Astrocyte (in vitro differentiated cells and primary cell): ENCODE results near the gene LMX1B.

Experiments used
- CTCF ChIP-seq: IDR thresholded peaks from 2 replicates; pipeline ENCODE4 v1.5.1; 2011; ENCODE audit warnings: low read depth, mild to moderate bottlenecking, inconsistent platforms, low read length, moderate library complexity; ENCODE audit not compliant: insufficient read depth
- EZH2 ChIP-seq: IDR thresholded peaks from 2 replicates; pipeline ENCODE4 v1.6.1; 2012; ENCODE audit warnings: mild to moderate bottlenecking, low read length, inconsistent platforms; ENCODE audit not compliant: insufficient read depth

GRCh38 chr9:126625329-126626126 is 11.8 kb downstream of the LMX1B start:
- TF ChIP-seq EZH2 (peak; percentile 86), CTCF (no peak)
